ENCODE measurements around the gene CLEC20A.

CLEC20A gene

DNA sequence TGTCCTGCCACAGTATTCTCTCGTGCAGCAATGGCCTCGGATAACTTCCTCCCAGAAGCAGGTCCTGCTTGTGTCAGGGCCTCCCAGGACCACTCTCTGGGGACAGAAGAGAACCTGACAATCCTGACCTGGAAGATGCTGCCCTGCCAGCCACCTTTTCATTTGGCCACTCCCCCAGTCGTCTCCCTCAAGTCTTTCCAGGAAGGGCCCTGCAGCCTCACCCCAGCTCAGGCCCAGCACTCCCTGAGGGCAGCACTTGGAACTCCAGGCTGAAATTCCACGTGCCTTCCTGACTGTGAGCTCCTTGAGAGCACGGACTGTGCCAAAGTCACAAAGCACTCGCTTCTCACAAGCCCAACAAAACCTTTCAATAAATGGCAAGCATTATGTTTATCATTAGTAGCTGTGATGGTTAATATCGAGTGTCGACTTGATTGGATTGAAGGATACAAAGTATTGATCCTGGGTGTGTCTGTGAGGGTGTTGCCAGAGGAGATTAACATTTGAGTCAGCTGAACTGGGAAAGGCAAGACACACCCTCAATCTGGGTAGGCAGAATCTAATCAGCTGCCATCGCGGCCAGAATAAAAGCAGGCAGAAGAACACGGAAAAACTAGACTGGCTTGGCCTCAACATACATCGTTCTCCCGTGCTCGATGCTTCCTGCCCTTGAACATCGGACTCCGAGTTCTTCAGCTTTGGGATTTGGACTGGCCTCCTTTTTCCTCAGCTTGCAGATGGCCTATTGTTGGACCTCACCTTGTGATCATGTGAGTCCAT, 2.3 kb upstream of the CLEC20A start:
- no peak for DNase-seq

DNA sequence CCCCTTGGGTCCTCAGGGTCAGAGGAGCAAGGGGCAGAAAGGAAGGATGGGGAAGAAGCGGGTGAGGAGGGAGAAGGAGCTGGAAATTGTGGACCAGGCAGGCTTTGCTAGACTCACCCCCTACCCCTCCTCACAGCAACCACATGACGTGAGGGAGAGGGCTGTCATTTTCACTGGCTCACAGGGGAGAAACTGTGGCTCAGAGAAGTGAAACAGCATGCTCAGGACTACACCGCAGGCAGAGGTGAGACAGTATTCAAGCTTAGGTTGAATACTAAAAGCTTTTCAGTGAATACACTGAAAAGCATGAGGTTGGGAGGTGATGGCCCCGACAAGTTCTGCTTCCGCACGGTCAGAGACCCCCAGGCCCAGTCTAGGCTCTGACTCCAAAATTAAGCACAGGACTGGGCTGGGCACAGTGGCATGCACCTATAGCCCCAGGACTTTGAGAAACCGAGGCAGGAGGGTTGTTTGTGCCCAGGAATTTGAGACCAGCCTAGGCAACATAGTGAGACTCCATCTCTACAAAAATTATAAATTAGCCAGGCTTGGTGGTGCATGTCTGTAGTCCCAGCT, 1.2 kb upstream of the CLEC20A start:
- no peak for DNase-seq

DNA sequence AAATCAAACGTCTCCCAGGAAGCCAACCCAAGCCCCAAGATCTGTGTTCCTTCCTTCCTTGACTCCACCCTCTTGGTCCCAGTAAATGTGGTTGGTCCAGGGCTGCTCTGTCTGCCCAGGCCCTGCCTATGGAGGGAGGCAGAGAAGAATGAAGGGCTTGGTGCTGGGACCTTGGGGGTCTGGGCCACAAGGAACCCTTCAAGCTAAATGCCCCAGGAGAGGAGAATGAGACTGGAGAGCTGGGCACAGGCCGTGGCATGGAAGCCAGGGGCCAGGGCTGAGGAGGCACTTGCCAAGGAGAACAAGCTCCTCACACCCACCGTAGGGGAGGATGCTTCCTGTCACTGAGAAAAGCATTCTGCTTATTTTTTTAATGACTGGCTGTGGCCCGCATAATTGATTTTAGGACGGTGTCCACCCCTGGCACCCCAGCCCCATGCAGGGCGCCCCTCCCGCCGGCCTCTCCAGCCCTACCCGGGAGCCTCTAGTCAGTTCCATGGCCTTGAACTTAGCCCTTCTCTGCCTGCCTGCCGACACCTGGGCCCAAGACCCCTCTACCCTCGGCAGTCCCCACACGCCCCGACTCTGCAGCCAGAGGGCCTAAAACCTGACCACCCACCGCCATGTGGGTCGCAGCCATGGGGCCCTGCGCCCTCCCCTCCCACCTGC, 889 bp downstream of the CLEC20A start:
- no peak for DNase-seq

DNA sequence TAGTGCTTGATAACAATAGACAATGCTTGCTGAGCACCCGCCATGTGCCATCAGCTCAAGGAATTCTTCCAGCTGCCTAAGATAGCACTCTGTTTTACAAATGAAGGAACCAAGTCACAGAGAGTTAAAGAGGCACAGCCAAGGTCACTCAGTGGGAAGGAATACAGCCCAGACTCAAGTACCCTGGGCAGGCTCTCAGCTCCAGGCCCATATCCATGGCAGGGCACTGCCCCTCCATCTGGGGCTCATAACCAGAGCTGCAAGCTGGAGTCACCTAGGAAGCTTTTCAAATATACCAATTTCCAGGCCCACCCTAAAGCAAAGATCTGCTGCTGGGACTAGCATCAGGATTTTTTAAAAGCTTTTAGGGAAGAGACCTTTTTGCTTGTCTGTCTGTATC, 1.6 kb downstream of the CLEC20A start:
- DNase-seq, result no peak

DNA sequence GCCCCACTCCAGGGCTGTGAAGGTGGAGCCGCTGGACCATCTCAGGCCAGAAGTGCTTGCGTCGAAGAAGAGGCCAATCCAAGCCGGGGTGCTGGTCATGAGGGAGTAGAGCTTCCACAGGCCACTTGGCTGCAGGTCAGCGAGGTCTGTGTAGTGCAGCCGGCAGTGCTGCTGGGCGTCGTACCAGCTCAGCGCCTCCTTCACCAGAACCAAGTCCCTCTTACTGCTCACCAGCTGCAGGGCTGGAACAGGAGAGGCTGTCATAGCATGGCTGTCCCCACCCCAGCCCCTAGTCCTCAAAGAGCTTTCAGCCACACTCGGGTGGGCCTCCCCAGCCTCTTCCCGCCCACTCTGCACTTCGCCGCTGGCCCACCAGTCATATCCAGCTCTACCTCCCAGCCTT, 2.2 kb downstream of the CLEC20A start:
- DNase-seq, result no peak

DNA sequence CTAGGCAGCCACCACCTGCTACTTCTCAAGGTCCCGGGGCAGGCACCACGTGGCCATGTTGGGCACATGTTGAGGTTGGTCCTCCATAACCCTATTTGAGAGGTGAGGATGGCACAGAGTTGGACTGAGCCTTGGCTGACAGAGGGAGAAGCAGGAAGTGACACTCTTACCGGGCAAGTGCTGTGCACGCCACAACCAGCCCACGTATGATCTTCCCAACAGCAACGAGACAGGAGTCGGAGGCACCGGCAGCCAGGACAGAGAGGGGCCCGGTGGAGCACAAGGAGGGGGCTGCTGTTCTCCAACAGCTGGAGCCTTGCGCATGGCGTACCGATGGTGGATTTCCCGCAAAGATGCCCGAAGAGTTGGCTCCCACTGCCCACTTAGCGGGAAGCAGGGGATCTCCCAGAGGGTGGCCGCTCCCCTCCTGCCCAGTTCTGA, 3.4 kb downstream of the CLEC20A start:
- DNase-seq, result no peak

DNA sequence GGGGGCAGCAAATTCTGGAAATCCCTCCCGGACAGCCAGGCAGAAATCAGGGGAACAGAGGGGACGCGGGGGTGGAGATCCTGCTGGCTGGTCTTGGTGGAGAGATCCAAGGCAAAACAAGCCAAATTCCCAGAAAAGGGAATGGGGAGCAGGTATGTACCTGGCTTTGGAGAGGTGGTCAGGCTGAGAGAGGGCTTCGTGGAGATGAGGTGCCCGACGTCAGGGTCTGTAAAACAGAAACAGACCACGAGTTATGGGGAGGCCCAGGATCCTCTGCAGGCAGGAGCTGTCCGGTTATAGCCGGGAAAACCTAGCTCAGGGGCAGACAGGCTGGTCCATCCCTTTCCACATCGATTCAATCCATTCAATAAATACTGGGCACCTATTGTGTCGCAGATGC, 4.4 kb downstream of the CLEC20A start:
- DNase-seq, result no peak

DNA sequence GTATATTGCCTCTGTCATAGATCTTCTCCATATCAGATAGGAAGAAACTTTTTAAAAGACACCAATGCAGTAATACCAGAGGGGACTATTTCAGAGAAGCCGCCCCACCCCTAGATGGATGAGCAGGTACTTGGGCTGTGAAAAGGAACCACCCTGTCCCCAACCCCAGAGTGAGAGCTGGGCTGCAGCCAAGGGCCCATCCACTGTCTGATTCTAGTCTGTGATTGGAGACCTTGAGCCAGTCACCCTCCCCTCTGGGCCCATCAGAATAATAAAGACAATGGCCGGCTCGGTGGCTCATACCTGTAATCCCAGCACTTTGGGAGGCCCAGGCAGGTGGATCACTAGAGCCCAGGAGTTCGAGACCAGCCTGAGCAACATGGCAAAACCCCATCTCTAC, 5.0 kb downstream of the CLEC20A start:
- DNase-seq, result no peak

DNA sequence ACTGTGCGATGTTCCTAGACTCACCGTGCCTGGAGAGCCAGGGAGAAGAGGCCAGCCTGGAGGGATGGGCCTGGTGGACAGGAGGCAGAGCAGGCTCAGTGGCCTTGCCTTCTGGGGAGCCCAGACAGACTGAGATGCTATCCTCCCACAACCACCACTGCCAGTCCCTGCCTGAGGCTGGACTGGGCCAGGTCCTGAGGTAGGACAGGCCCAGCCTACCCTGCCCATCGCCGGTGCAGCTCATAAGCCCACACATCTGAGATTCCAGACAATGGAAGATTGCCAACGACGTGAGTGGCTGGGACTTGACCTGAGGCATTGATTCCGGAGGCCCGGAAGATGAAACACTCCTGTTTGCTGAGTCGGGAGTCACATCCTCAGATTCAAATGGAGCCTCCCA, 5.8 kb downstream of the CLEC20A start:
- DNase-seq, result no peak

DNA sequence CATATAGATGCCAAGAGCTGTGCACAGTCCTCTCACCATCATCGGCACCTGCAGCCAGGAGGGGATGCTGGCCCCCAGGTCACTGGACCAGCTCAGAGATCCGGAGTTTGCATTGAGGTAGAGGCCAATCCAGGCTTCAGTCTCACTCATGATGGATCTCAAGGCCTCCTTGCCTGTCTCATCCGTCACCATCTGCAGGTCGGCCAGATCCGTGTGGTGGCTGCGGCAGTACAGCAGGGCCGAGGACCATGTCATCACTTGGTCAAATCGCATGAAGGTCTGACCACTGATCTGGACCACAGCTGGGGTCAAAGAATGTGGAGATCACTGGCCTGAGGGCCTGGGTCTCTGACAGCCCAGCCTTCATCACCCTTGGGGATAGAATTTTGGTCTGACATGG, 6.6 kb downstream of the CLEC20A start:
- DNase-seq, result no peak

DNA sequence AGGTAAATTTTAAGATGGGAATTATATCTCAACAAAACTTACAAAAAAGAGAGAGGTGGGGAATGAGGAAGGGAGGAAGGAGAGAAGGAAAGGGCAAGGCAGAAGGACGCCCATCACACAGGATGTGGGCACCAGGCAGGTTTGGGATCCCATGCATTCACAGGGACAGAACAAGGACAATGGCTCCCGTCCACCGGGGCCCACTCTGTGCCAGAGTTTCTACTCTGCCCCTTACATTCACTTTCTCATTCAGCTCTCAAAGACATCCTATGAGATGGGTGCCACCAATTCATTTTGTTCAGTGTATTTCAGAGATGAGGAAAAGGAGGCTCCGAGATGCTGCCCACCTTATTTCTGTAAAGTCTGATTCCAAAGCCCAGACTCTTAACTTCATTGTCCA, 7.4 kb downstream of the CLEC20A start:
- no peak for DNase-seq

DNA sequence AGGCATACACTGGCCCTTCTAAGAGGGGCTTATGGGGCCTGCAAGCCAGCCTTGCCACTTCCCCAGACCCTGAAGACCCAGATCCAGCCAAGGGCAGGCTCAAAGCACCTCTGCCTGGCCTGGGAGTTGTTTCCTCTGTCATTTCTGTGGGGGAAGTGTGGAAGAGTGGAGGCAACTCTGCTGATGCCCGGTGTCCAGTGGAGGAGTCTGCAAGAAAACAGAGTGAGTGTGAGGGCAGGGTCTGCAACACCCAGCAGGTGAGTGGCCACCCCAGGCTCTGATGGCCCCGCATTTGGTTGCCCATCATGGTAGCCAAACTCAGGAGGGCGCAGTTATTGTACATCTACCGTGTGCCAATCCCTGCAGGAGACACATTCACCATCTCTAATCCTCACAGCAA, 8.4 kb downstream of the CLEC20A start:
- DNase-seq, result no peak

DNA sequence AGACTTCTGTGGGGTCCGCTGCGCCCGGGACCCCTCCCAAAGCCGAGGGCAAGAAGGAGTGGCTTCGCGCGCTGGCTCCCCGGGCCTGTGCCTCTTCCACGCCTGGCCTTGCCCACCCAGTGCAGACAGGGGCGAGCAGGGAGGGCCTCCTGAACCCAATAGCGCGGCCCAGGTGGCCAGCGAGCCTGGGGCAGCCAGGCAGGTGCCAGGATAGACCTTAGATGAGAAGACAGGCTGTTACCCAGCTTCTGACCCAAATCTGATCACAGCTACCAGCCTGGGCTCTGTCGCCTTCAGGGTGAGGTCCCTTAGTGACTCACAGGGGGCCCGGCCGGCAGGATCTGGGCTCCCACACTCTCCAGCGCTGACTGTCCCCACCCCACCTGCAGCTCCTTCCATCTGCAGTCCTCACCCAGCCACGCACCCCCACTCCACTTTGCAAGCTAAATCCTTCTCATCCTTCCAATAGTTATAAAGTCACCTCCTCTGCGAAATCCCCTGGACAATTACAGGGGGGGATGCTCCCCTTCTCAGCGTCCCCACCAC, 9.6 kb downstream of the CLEC20A start:
- DNase-seq, result no peak

DNA sequence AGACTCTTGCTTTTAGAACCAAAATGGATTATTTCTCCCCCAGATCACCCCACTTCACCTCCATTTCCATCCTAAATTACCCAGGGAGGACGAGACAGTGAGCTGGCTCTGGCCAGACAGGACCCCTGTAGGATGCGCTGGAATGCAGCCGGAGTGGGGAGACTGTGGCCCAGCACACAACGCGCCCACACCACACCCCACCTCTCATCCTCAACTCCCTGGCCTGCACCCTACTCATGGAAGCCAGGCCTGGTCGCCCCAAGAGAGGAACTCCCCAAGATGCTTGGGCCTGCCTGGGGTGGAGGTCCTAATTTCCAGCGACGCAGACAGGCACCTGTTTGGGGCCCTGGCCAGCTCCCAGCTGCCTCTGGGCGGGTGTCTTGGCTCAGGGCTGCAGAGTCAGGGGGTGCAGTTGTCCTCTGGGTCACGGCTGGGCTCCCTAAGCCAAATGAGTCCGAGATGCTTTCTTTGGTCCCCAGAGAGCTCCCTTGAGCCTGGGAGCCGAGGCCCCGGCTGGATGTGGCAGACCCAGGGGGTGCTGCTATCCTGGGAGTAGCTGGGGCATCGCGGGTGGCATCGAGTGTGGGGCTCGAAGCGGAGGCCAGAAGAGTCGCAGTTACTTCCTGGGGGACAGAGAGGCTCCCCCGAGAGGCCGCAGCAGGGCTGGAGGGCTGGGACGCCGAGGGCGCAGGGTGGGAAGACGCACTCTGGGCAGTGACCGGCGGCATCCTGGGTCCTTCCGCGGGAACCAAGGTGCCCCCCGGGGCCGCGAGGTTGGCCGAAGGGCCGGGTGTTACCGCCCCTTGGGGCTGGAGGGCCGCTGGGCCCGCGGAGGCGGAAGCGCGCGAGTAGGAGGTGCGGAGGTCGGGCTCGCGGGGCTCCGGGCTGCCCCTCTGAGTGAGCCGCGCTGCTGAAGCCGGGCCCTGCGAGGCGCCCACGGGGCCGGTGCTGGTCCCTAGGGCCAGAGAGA, 10.4 kb downstream of the CLEC20A start:
- no peak for DNase-seq

DNA sequence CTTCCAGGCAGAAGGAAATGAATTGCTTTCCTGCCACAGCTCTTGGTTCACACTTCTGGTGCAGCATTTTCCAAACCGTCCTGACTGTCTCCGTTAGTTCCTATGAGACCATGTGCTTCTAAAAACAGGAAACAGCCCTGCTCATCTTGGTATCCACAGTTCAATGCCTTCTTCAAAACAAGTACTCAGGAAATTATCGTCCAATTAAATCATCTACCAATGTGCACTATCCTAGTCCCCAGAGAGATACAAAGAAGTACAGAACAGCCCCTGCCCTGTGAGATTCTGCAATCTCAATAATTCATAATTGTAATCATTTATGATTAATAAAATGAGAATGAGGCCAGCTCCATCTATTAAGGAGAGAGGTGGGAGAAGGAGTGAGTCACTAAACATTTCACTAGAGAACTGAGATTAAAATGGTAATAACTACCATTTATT, 11.2 kb downstream of the CLEC20A start:
- no peak for DNase-seq

DNA sequence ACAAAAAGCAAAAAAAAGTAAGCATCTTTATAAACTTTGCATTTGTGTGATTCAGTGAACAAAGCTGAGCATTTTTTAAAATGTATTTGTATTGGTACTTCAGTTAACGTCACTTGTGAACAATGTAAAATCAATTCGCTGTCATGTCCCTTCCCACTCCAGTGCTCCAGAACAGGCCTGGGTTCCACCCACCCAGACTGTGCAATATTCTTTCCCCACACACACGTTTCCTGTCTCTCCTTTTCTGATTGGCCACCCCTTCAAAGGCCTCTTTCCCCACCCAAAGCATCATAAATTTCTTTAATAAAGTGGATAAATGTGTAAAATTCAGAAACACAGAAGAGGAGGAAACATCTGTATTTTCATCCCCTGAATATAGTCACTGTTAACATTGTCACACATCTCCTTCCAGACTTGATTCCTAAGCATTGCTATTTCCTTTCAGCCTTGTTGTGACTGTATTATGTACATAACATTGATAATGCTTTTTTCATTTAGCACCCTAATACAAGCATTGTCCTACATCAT, 12.0 kb downstream of the CLEC20A start:
- no peak for DNase-seq

DNA sequence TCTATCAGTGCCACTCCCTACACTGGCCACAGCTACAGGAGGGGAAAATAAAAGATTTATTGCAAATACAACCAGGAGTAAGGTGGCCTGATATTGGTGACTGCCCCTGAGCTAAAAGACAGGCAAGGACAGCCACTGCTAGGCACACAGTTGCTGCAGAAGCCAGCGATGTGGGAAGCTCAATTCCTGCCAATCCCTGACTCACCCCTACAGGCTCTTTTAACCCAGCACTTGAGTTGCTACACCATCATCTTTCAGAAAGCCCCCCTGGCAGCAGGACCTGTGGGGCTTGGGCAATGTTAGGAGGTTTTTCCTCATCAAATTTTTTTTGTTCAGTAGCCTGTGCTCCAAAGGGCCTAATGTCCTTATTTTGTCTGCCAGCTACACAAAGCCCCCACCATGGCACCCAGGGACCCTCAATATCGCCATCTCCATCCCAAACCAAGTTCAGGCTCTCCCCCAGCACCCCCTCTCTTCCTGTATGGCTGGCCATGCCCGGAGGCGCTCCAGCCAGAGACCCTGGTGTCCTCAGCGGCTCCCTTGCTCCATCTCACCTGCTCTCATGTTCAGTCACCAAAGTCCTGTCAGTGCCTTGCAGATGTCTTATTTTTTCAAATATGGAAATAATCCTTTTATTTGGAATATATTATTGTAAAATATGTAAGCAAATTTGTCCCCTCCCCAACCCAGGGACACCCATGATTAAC, 13.4 kb downstream of the CLEC20A start:
- no peak for DNase-seq

DNA sequence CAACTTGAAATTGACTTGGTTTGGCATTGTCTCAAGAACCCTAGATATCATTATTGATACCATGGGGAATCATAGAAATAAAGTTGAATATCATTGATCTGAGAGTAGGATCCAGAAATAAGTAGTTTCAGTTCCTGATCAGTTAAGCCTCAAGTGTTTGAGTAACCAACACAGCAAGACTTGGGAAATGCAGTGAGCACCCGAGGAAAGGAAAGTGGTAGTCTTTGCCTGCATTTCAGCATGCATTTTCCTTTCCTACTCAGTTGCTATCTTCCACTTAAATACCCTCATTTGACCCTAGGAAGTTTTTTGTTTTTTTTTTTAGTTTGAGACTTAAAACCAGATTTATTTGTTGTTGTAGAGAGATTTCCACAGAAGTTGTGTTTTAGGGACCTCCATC, 18.9 kb downstream of the CLEC20A start:
- no peak for DNase-seq

DNA sequence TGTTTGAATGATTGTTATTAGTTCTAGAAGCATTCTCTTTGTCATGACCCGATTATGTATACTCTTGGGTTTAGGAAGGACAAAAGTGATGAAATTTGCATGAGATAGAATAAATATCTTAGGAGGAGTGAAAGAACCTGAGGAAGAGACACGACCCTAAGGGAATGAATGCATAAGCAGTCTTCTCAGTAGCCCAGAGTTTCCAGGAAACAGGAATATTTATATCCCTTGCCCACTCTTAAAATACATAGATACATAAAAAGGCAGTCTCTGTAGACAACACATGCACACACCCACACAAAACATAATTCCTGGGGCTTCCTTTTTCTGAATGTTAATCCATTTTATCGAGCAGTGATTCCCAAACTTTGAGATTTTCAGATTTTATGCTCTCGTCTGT, 19.4 kb downstream of the CLEC20A start:
- DNase-seq, result no peak

DNA sequence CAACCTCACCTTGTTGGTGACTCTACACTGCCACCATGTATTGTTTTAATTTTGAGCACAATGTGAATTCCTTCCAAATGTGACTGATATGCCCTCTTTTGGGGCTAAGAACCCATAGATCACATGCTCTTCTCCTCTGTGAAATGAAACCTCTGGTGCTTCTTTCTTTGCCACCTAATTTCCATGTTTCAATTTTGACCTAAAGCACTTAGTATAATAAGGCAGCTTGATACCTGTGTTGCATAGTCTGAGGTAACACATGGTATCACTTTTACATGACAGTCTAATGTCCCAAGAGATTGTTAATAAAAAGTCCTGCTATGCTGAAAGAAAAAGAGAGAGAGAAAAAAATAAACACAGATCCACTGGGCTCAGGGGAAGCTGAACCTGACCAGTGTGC, 24.2 kb downstream of the CLEC20A start:
- no peak for DNase-seq

DNA sequence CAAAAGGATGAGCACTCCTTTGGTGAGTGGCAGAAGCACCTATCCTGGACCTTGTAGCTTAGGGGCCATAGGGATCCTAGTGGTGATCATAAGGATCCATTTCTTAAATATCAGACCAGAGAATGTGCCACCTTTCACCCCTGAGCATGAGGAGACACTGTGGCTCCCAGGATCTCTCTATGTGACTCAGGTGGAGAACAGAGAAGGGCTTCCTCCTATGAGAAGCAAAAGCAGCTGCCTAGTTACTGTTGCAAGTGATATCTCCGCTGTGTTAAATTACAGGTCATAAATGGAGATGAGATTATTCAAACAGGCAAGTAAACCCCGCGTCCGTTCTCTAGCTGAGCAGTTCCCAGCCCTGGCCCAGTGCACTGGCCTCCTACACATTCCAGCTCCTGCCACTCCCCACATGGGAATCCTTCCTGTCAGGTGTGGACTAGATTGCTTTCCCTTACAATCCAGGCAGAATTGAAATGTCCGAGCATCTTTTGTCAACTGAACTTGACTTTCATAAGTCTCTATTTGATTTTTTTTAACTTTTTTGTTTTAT, 26.3 kb downstream of the CLEC20A start:
- DNase-seq, result no peak

DNA sequence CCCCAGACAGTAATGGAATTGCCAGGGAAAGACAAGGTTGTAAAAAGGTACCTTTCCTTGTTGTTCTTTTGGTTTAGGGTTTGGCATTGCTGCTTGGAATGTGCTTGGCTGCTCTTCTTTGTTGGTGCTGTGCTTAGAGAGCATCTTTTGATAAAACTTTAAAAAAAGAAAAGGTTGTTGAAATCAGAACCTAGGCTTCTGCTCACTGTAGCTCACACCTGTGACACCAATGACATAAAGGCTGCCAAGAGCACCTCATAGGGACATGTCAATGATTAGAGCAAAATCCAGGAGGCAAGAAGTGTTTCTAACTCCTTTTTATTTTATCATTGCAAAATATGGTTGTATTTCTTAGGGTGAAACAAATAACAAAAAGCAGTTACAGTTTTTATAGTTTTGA, 28.9 kb downstream of the CLEC20A start:
- no peak for DNase-seq

Measured in NCI-H774 (cell line).